IPS DF 6.9 (cell line): ENCODE measurements around the gene CYP2A13.
A peak's percentile ranks its signal among the peaks of the same experiment; 100 is the strongest.
"Not testable (repeated sequence)": the region's sequence is repeated elsewhere in the genome, so short reads cannot be mapped to it uniquely, and the experiment has no call there.

Source experiments
- DNase-seq: peaks from one replicate; pipeline ENCODE4 v3.0.0-alpha.2; 2013; ENCODE audit warnings: low read depth, low spot score
- H3K27ac ChIP-seq: one replicate; pipeline ENCODE4 v1.5.1; 2013; ENCODE audit warnings: low read length, control low read depth
- H3K27me3 ChIP-seq: 2 replicates; pipeline ENCODE4 v1.6.1; 2013; ENCODE audit warnings: mild to moderate bottlenecking, low read length; ENCODE audit not compliant: control insufficient read depth, insufficient read depth
- H3K36me3 ChIP-seq: 2 replicates; pipeline ENCODE4 v1.6.1; 2013; ENCODE audit warnings: low read length; ENCODE audit not compliant: control insufficient read depth, insufficient read depth
- H3K4me1 ChIP-seq: 2 replicates; pipeline ENCODE4 v1.6.1; 2013; ENCODE audit warnings: low read length; ENCODE audit not compliant: control insufficient read depth, insufficient read depth
- H3K4me3 ChIP-seq: 2 replicates; pipeline ENCODE4 v1.5.1; 2013; ENCODE audit warnings: mild to moderate bottlenecking, low read length
- H3K9me3 ChIP-seq: 2 replicates; pipeline ENCODE4 v1.6.1; 2013; ENCODE audit warnings: low read length, inconsistent platforms; ENCODE audit not compliant: control insufficient read depth, insufficient read depth
- WGBS: extraction: QIAGEN DNeasy Blood & Tissue Kit; methylation state at CpG from one replicate; pipeline ENCODE4 v1.1.7; 2013; ENCODE audit warnings: mixed read lengths, missing lambda C conversion rate; ENCODE audit not compliant: insufficient read length, insufficient coverage; 5-methylcytosine and 5-hydroxymethylcytosine counted together

Gene CYP2A13

GRCh38 chr19:41116261-41116660, 28.0 kb downstream of the CYP2A13 start:
- no peak for DNase-seq
- Histone ChIP-seq H3K9me3 (peaks cover 8% of the 10 kb centered on the region; the same call in 1 of the 2 replicates), H3K4me3 (no peak overlapping the region), H3K27me3 (no peaks in the 10 kb centered on the region), H3K27ac (no peak overlapping the region), H3K36me3 (no peaks in the 10 kb centered on the region), H3K4me1 (no peaks in the 10 kb centered on the region)
- no CpG with 5 or more reads among the region's 8 CpGs for WGBS

GRCh38 chr19:41120929-41121911, 33.0 kb downstream of the CYP2A13 start:
- WGBS = no CpG with 5 or more reads among the region's 41 CpGs
- H3K36me3 ChIP-seq, H3K27ac ChIP-seq, H3K9me3 ChIP-seq, H3K27me3 ChIP-seq, DNase-seq, H3K4me1 ChIP-seq, H3K4me3 ChIP-seq: not testable (repeated sequence)

GRCh38 chr19:41122846-41123245, 34.6 kb downstream of the CYP2A13 start:
- H3K36me3 ChIP-seq, H3K4me1 ChIP-seq, H3K9me3 ChIP-seq, DNase-seq, H3K27ac ChIP-seq, H3K27me3 ChIP-seq, H3K4me3 ChIP-seq: not testable (repeated sequence)
- no CpG with 5 or more reads among the region's 13 CpGs for WGBS

- Histone ChIP-seq H3K36me3 (no peaks in the 10 kb centered on the region), H3K9me3 (no peaks in the 10 kb centered on the region), H3K4me1 (peaks cover 2% of the 10 kb centered on the region; the same call in 1 of the 2 replicates), H3K27me3 (no peaks in the 10 kb centered on the region), H3K27ac (no peak overlapping the region), H3K4me3 (no peak overlapping the region)
- WGBS = no CpG with 5 or more reads among the region's 11 CpGs
- no peak for DNase-seq
Observed at GRCh38 chr19:41123716-41124294, 35.6 kb downstream of the CYP2A13 start.

GRCh38 chr19:41126765-41127203, 38.5 kb downstream of the CYP2A13 start:
- not testable (repeated sequence) for H3K27me3 ChIP-seq, H3K9me3 ChIP-seq, H3K36me3 ChIP-seq, H3K4me1 ChIP-seq, H3K27ac ChIP-seq, H3K4me3 ChIP-seq
- peak; percentile 33 for DNase-seq
- no CpG with 5 or more reads among the region's 2 CpGs for WGBS

GRCh38 chr19:41127362-41127761, 39.1 kb downstream of the CYP2A13 start:
- not testable (repeated sequence) for H3K4me3 ChIP-seq

GRCh38 chr19:41127801-41128300, 39.6 kb downstream of the CYP2A13 start:
- H3K27ac ChIP-seq, H3K27me3 ChIP-seq, H3K36me3 ChIP-seq, H3K9me3 ChIP-seq, H3K4me3 ChIP-seq, H3K4me1 ChIP-seq: not testable (repeated sequence)
- WGBS = no CpG with 5 or more reads among the region's 29 CpGs
- DNase-seq = peak; percentile 35

More at GRCh38 chr19:41127362-41127761, 39.1 kb downstream of the CYP2A13 start:
- H3K27me3 ChIP-seq, DNase-seq, H3K36me3 ChIP-seq, H3K4me1 ChIP-seq, H3K9me3 ChIP-seq, H3K27ac ChIP-seq: not testable (repeated sequence)
- no CpG with 5 or more reads among the region's 7 CpGs for WGBS

GRCh38 chr19:41128692-41129091, 40.4 kb downstream of the CYP2A13 start:
- no peak overlapping the region for H3K4me3 ChIP-seq
- no peaks in the 10 kb centered on the region for H3K36me3 ChIP-seq
- H3K4me1 ChIP-seq = peaks cover 2% of the 10 kb centered on the region; the same call in 1 of the 2 replicates
- no peak for DNase-seq
- H3K9me3 ChIP-seq = no peaks in the 10 kb centered on the region
- no peaks in the 10 kb centered on the region for H3K27me3 ChIP-seq
- no peak overlapping the region for H3K27ac ChIP-seq
- no CpG with 5 or more reads among the region's 6 CpGs for WGBS

- Histone ChIP-seq H3K27ac (no peak overlapping the region), H3K36me3 (no peaks in the 10 kb centered on the region), H3K4me1 (peaks cover 3% of the 10 kb centered on the region; the same call in 1 of the 2 replicates), H3K4me3 (no peak overlapping the region), H3K27me3 (no peaks in the 10 kb centered on the region), H3K9me3 (no peaks in the 10 kb centered on the region)
- DNase-seq = no peak
- WGBS = no CpG with 5 or more reads among the region's 5 CpGs
Observed at GRCh38 chr19:41131186-41131585, 42.9 kb downstream of the CYP2A13 start.

- no peak overlapping the region for H3K27ac ChIP-seq
- H3K4me1 ChIP-seq = 0 out of 2 replicates have a peak, but pooled peaks cover 1% of the 10 kb centered on the region
- H3K9me3 ChIP-seq = no peaks in the 10 kb centered on the region
- H3K27me3 ChIP-seq = no peaks in the 10 kb centered on the region
- no peaks in the 10 kb centered on the region for H3K36me3 ChIP-seq
- H3K4me3 ChIP-seq = no peak overlapping the region
- no peak for DNase-seq
- WGBS = no CpG with 5 or more reads among the region's 3 CpGs
Observed at GRCh38 chr19:41133260-41133659, 45.0 kb downstream of the CYP2A13 start.
